Heart right ventricle (tissue), 16 donors: Measurements from ENCODE around the gene COQ5. TPM values are rescaled to one million over a fixed set of nuclear protein-coding genes. Genes with fewer than 3 reads are reported as not detected.

Experiments used
- ATAC-seq, 8 donors: fragments of 200-7000 bp; cut with Tn5 transposase; one replicate each; pipeline ENCODE4 v1.9.1; 2020; ENCODE audit warnings: mild to moderate bottlenecking in 8 of 8, moderate library complexity in 8 of 8, moderate number of reproducible peaks in 1 of 8
- DNase-seq, 2 donors: peaks; one replicate each; pipeline ENCODE4 v3.0.0-alpha.2; 2020
- H3K27ac ChIP-seq, 10 donors: fragments of 200-600 bp; sonication (generic) in 2 of 10; one replicate each; pipeline versions ENCODE4 v1.5.0 to v1.8.0; 2020 to 2022; ENCODE audit warnings: mild to moderate bottlenecking in 3 of 10
- H3K27me3 ChIP-seq, 7 donors: fragments of 200-600 bp; one replicate each; pipeline ENCODE4 v1.8.0; 2021 to 2022; ENCODE audit warnings: mild to moderate bottlenecking in 2 of 7
- H3K36me3 ChIP-seq, 9 donors: fragments of 200-600 bp; sonication (generic) in 1 of 9; one replicate each; pipeline versions ENCODE4 v1.5.0 to v1.8.0; 2020 to 2022; ENCODE audit warnings: mild to moderate bottlenecking in 2 of 9
- H3K4me1 ChIP-seq, 9 donors: fragments of 200-600 bp; sonication (generic) in 1 of 9; one replicate each; pipeline versions ENCODE4 v1.5.0 to v1.8.0; 2020 to 2022; ENCODE audit warnings: mild to moderate bottlenecking in 4 of 9
- H3K4me3 ChIP-seq, 10 donors: fragments of 200-600 bp; sonication (generic) in 2 of 10; one replicate each; pipeline versions ENCODE4 v1.5.0 to v1.8.0; 2020 to 2022; ENCODE audit warnings: mild to moderate bottlenecking in 7 of 10, moderate library complexity in 2 of 10
- H3K9me3 ChIP-seq, 11 donors: fragments of 200-600 bp in 10 of 11; sonication (generic) in 2 of 11; one replicate each; pipeline versions ENCODE4 v1.5.0 to v1.8.0; 2013 to 2022; ENCODE audit warnings: mild to moderate bottlenecking in 2 of 11, control low read depth in 1 of 11, moderate library complexity in 1 of 11
- CTCF ChIP-seq, 9 donors: fragments of 200-600 bp; sonication (generic) in 2 of 9; IDR thresholded peaks; one replicate each; pipeline versions ENCODE4 v1.5.0 to v1.8.0; 2021 to 2022; ENCODE audit warnings: antibody characterized with exemption in 9 of 9, mild to moderate bottlenecking in 5 of 9, moderate library complexity in 1 of 9
- WGBS, 2 donors: extraction: QIAGEN DNeasy Blood & Tissue Kit; methylation state at CpG; one replicate each; pipeline ENCODE4 v1.1.7; 2013; ENCODE audit warnings: inconsistent platforms in 1 of 2; 5-methylcytosine and 5-hydroxymethylcytosine counted together
- intact Hi-C, 10 donors: fragments of 100-400 bp; cut with DNase I; formaldehyde crosslinking; loops; one replicate each; pipeline versions ENCODE4 v1.11.1 to v1.14.2; 2022
- polyA plus RNA-seq, 2 donors: library from polyadenylated mRNA; stranded (reverse); fragments of 200-250 nt; gene quantifications; one replicate each; pipeline ENCODE4 v1.2.3, GENCODE V29; 2013
- total RNA-seq, 10 donors: library from RNA; stranded (reverse); fragmentation: NEBNext Ultra II Directional in 3 of 10; extraction: Animal tissue kit (Norgen Biotek cat#: 25700) in 3 of 10; gene quantifications; one replicate each; pipeline versions ENCODE4 v1.2.1 to v1.2.4, GENCODE V29; 2021 to 2023
- donor health status: Arrhythmogenic right ventricular cardiomyopathy.
- donor health status: ischemic (EF 13 %, LVEDD 7.1; RV severe dilation, severe dysfunction).
- donor health status: healthy with polysubstance abuse.
- donor health status: DM: no; HTN: yes; CAD: no.
- donor health status: DM: no; HTN: no; CAD: no.
- donor health status: ischemic (EF 25% LVEDD 6.9; RV normal size, moderate dysfunction).
- donor health status: ischemic (EF 25% LVEDD 5.7; RV mildly dilated, moderate dysfunction).
- donor health status: healthy.
- donor health status: DM: yes; HTN: yes; CAD: no.
- donor health status: Ischemic cardiomyopathy.
- donor health status: ischemic (EF 35%, LVEDD 5.7; RV mildly dilated, moderate dysfunction).
- donor health status: nonischemic (EF 11% LVEDD 7.7; RV severe dilation, severe dysfunction).
- donor health status: DM: yes; HTN: yes; CAD: no.
- donor health status: PGD.
- donor health status: ischemic (EF 29% LVEDD 5.4; RV normal size, mild dysfunction).
- donor health status: nonischemic (EF 23%, LVEDD 6.1; RV moderate dilation, normal function).

The COQ5 gene
- total and polyA plus RNA-seq, 12 donors = 32.0 to 64.5 (median 43.6) TPM

GRCh38 chr12:120469450-120470149 is 59.4 kb downstream of the COQ5 start, which contains the start of gene SRSF9:
Gene SRSF9 (minus strand): TSS chr12:120469748. CDS start chr12:120469609, 139 bp downstream.
- H3K27ac ChIP-seq = peak within 1 kb of the TSS; percentile 70 to 97 (median 95)
- H3K9me3 ChIP-seq = no peaks in the 10 kb centered on the region
- peak; percentile 92 to 98 (median 98) for ATAC-seq
- H3K36me3 ChIP-seq = peaks cover 0 to 32% (median 11%) of the 10 kb centered on the region in 9 donors
- H3K4me1 ChIP-seq = peaks cover 2 to 56% (median 36%) of the 10 kb centered on the region in 9 donors
- DNase-seq = peak; percentile 95 to 98
- no peaks in the 10 kb centered on the region for H3K27me3 ChIP-seq
- TF ChIP-seq CTCF (IDR thresholded peaks at IDR 0.05) = peak; percentile 86 to 99 (median 96)
- intact Hi-C loops = no loop called here
- WGBS, 2 donors = 0% methylated on average over 88 of the region's 88 CpGs
- H3K4me3 ChIP-seq = peak within 1 kb of the TSS; percentile 70 to 99 (median 92)

GRCh38 chr12:120468821-120469449 is 60.0 kb downstream of the COQ5 start:
- ATAC-seq = peak; percentile 31 to 59 (median 46)
- peak; percentile 44 to 49 for DNase-seq

GRCh38 chr12:120468325-120468820 is 60.6 kb downstream of the COQ5 start:
- intact Hi-C loops = no loop called here
- H3K9me3 ChIP-seq = no peaks in the 10 kb centered on the region
- no peak for TF ChIP-seq CTCF (IDR thresholded peaks at IDR 0.05)
- WGBS, 2 donors = 3 to 5% methylated on average over 23 of the region's 23 CpGs
- H3K27me3 ChIP-seq = no peaks in the 10 kb centered on the region
- H3K27ac ChIP-seq = peak overlapping the region; percentile 70 to 97 (median 95)
- peaks cover 2 to 52% (median 36%) of the 10 kb centered on the region in 9 donors for H3K4me1 ChIP-seq
- ATAC-seq (peak in 4 of 8 donors; percentile 0 to 15 (median 4)), DNase-seq (peak; percentile 17 to 20)
- peaks cover 0 to 45% (median 23%) of the 10 kb centered on the region in 9 donors for H3K36me3 ChIP-seq
- peak overlapping the region; percentile 70 to 99 (median 92) for H3K4me3 ChIP-seq

More at GRCh38 chr12:120468821-120469449, 60.0 kb downstream of the COQ5 start:
- H3K4me1 ChIP-seq = peaks cover 2 to 52% (median 36%) of the 10 kb centered on the region in 9 donors
- H3K9me3 ChIP-seq = no peaks in the 10 kb centered on the region
- peak overlapping the region; percentile 70 to 97 (median 95) for H3K27ac ChIP-seq
- H3K27me3 ChIP-seq = no peaks in the 10 kb centered on the region
- intact Hi-C loops = no loop called here
- TF ChIP-seq CTCF (IDR thresholded peaks at IDR 0.05) = no peak
- peak overlapping the region; percentile 70 to 99 (median 92) for H3K4me3 ChIP-seq
- 1% methylated on average over 48 to 57 of the region's 57 CpGs for WGBS, 2 donors
- H3K36me3 ChIP-seq = peaks cover 0 to 39% (median 17%) of the 10 kb centered on the region in 9 donors

GRCh38 chr12:120467439-120467838 is 61.5 kb downstream of the COQ5 start:
- Histone ChIP-seq H3K9me3 (no peaks in the 10 kb centered on the region), H3K27ac (peak overlapping the region in 1 of 10 donors; percentile 24), H3K27me3 (no peaks in the 10 kb centered on the region), H3K4me3 (no peak overlapping the region), H3K36me3 (peaks cover 0 to 54% (median 32%) of the 10 kb centered on the region in 9 donors), H3K4me1 (peaks cover 2 to 52% (median 36%) of the 10 kb centered on the region in 9 donors)
- ATAC-seq (no peak), DNase-seq (no peak)
- 94% methylated on average over 6 of the region's 6 CpGs for WGBS, 2 donors
- intact Hi-C loops = no loop called here
- no peak for TF ChIP-seq CTCF (IDR thresholded peaks at IDR 0.05)
